Dedifferentiated amniotic fluid mesenchymal stem cell (primary cell): ENCODE results near the gene FUCA2.
"Not testable (repeated sequence)": the region's sequence is repeated elsewhere in the genome, so short reads cannot be mapped to it uniquely, and the experiment has no call there.

Source experiments
- DNase-seq: peaks from one replicate; pipeline ENCODE4 v3.0.0-alpha.2; 2016; ENCODE audit errors: extremely low spot score

The FUCA2 gene

DNA sequence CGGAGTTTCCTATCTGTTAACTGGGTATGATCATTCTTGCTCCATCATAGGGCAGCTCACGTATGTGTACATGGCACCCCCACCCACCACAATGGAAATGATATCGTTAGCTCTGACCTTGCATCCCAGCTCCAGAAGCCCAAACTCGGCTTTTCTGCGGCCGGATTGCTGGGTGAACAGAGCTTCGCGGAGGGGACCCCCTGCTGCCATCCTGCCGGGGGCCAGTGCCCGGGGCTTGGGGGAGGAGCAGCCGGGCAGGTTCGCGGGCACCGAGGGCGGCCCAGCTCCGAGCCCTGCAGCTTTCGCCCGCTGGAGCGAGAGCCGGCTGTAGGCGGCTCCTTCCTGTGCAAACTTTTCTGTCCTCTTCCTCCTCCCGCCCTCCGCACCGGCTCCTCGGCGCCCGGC, 24.9 kb upstream of the FUCA2 start:
- DNase-seq: no peak

DNA sequence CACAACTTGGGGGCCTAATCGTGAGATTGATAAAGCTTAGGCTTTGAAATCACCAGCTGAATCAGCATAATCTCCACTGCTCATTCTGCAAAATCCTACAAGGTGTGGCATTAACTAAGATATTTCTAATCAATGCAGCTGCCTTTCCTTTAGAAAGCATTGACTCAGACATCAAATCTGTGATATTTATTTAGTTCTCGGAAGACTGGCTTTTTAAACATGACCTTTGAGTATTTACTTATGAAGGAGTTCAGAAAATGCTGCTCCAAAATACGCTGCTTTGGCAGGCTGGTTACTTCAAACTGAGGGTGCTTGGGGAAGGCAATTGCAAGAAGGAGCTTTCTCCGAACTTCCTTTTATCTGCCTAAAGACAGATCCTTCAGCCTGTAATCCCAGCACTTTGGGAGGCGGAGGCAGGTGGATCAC, 23.7 kb upstream of the FUCA2 start:
- DNase-seq: no peak

DNA sequence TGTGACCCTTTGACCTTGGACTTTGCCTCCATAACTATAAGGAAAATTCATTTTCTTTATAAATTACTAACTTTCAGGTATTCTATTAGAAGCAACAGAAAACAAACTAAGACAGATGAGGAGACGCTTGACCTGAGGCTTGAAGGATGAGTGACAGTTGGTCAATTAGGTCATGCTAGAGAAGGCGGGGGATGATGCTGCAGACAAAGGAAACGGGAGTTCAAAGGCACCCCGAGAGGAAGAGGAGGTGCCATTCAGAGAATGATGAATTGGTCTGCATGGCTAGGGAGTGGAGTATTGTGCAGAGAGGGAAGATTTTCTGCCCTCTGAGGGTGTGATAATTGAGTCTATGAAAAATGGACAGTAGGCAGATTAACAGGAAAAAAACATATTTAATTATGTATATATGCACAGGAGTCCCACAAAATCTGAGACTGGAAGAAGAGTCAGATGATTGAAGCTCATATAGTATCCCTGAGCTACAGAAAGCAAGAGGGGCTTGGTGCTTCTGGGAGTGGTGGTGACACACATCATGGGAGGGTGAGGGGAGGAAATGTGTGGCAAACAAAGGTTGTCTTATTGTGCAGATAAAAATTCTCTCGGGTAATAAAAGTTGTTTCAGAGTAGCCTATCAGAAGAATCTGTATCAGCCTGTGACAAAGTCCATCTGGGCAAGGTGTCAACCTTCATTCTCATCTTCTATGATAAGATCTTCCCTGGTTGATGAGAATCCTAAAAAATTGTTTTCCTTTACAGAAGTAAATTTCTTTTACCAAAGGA, 20.4 kb upstream of the FUCA2 start:
- no peak for DNase-seq

DNA sequence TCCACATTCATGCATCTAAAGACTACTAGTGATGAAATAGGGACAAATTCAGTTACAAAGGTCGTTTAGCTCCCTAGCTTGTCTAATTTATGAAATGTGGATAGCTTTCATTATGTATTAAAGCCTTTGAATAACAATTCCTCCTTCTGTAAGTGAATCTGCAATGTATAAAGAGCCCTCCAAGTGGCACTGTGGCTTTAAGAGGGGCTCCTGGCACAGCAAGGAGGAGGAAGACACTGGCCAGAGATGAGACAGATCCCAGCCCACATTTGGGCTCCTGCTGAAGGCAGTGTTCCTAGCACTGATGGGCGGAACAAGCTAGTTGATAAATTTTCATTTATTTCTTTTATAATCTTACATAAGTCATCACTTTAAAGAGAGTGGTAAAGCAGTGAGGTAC, 17.6 kb upstream of the FUCA2 start:
- no peak for DNase-seq

DNA sequence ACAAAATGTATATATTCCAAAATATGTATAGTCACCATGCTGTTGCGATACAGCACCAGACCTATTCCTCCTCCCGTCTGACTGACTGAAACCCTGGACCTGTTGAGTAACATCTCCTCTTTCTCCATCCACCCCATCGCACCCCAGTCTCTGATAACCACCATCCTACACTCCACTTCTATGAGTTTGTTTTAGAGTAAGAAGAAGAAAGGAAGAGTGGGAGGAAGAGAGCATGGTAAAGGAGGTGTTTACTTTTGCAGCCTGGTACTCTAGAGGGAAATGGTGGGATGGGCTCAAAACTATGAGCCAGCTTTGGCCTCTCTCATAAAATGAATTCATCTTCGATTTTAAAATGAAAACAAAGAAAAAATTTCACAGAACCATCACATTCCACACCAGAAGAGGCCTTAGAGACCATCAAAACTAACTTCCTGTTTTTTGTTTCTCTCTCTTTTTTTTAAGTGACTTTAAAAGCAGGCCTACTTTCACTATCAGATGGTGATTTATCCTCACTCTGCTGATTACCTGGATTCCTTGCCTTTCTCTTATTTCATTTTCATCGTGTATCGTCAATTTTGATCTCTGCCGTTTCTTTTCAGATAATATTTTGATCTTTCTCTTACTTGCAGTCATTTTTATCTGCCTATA, 16.8 kb upstream of the FUCA2 start:
- DNase-seq: no peak

DNA sequence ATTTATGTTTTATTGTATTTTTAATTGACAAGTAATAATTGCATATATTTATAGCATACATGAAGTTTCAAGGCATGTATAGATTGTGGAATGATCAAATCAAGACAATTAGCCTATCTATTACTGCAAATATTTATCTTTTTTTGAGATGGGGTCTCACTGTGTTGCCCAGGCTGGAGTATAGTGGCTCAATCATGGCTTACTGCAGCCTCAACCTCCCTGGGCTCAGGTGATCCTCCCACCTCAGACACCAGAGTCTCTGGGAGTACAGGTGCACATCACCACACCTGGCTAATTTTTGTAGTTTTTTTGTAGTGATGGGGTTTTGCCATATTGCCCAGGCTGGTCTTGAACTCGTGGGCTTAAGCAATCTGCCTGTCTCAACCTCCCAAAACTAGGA, 16.2 kb upstream of the FUCA2 start:
- no peak for DNase-seq

DNA sequence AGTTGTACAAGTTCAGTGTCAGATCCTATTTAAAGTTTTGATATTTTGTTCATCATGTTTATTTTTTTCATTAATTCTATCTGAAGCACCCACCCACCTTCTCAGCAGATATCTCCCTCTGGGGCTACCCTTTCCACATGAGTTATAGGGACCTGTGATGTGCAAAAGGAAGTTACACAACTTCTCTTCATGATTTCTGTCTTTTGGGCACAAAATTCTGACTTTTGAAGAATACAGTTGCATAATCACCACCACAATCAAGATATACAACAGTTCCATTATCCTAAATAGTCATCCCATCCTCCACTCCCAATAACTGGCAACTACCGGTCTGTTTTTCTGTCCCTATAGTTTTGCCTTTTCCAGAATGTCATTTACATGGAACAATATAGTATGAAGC, 13.8 kb upstream of the FUCA2 start:
- DNase-seq: no peak

DNA sequence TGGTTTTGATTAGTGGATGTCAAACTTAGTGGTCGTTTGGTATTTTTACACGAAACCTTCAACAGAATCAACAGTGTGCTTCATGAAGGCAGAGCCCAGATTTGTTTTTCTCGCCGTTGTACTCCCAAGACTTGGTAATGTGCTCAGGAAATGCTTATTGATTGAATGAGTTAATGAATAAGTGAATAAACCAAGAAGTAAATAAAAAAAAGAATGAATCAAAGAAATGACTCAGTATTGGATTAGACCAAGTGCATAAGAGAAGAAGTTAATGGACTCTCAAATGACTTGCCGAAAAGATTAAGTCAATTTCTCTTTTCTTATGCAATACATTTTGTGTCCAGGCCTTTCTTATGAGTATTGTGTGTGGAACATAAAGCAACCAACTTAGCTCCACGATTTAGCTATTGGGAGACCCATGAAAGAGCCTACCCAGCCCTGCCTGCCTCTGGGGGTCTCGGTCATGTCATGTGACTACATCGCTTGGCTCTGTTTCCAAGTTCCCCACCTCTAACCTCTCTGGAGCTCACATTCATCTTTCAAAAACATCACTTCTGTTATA, 10.6 kb upstream of the FUCA2 start:
- DNase-seq: no peak

DNA sequence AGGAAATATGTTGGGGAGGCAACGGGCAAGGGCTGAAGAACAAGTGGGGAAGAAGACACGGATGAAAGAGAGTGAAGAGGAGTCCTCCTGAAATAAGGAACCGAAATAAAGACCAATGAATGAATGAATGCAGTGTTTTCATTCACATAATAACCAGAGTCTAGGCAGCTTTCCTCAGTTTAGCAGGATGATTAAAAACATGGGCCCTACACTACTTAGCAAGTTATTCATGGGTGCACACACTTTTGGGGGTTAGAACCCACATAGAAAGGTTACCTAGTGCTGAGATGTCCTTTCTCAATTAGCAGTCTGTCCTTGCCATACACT, 5.9 kb upstream of the FUCA2 start:
- no peak for DNase-seq

DNA sequence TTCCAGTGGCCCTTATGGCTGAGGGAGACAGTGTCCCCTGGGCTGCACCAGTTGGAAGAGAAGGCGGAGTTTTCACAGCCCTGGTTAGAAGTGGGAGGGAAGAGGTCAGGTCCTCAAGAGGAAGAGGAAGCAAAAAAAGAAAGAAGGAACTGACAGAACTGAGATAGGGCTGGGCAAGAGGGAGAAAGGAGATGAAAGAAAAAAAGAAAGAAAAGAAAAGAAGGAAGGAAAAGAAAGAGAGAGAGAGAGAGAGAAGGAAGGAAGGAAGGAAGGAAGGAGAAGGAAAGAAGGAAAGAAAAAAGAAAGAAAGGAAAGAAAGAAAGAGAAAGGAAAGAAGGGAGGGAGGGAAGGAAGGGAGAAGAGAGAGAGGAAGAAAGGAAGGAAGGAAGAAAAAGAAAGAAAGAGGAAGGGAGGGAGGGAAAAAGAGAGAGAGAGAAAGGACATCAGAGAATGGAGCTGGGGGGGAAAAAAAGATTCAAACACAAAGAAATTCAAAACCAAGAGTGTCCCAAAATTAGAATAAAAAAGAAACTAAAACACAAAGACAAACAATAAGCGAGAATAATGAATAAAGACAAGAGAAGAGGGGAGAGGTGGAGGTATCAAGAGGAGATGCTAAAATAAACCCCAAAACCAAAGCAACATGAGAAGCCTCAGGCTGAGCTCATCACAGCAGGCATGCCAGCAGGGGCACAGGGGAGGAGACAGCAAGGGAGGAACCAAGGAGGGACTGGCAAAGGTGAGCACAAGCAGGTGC, 5.3 kb upstream of the FUCA2 start:
- no peak for DNase-seq

DNA sequence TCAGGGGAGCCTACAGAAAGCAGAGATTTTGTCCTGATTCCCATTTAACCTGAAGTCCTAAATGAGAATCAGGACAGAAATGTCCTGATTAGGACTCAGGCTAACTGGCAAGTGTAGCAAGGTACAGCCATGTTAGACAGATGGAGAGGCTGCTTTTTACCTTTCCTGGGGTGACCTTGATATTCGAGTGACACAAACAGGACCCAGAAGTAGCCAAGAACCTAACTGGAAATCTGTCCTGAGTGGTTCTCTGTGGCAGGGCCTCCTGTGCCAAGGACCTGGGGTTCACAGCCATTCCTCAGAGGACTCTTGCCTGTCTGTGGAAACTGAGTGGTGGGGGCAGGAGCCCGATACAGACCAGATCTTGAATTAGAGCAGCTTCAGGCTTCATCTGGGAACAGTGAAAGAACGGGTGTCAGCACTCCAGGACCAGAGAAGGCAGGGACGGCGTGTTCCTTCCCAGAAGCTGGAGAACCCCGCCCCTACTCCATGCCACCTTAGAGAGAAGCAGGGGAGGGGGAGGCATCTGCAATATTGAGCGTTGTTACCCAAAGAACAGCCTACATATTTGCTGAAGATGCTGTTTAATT, 4.3 kb upstream of the FUCA2 start:
- no peak for DNase-seq

DNA sequence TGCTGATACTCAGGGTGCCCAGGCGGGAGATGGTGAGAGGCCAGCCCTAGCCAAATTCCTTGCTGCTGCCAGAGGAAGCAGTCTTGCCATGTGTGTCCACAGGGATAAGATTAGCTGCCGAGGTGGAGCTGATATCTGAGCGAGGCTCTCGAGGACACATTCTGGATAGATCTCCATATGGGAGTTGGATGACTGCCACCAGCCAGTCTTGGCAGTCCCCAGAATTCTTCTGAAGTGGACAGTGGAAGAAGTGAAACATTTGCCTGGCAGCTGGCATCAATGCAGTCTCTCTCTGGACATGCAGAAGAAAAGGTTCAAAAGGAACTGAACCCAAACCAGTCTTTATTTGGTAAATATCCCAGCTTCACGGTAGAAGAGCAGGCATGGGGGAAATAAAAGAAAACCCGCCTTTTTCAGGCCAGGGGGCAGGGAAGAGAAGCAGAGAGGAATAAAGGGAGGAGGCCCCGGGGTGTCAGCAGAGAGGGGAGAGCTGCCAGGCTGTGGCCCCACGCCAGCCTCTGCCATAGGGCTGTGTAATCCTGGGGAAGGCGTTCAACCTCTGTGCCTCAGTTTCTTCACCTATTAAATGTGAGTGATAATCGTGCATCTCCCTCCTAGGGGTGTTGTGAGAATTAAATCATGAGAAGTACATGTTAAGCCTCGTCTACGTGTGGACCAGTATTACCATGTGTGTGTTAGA, 3.7 kb upstream of the FUCA2 start:
- DNase-seq: no peak

DNA sequence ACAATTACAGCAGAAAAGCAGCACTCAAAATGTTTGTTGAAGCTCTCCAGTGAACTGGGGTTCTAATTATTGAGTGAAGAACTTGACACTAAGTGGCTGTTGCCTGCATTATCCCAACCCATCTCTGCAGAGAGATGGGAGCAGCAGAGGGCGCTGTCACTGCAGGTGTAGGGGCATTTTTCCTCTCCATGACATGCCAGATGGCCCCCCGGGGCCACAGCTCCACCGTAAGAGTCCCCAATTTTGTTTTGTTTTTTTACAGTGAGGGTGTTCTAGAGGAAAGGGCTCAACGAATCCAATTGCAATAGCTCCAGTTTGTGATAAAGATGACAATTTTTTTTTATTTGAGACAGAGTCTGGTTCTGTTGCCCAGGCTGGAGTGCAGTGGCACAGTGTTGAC, 1.9 kb upstream of the FUCA2 start:
- no peak for DNase-seq

DNA sequence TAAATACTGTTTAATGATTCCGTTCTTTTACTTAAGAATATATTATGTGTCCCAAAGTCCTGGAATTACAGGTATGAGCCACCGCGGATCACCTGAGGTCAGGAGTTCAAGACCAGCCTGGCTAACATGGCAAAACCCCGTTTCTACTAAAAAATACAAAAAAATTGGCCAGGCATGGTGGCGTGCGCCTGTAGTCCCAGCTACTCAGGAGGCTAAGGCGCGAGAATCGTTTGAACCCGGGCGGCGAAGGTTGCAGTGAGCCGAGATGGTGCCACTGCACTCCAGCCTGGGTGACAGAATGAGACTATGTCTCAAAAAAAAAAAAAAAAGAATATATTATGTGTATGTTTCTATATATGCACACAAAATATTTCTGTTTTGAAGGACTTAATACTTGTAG, 1.2 kb downstream of the FUCA2 start:
- not testable (repeated sequence) for DNase-seq

DNA sequence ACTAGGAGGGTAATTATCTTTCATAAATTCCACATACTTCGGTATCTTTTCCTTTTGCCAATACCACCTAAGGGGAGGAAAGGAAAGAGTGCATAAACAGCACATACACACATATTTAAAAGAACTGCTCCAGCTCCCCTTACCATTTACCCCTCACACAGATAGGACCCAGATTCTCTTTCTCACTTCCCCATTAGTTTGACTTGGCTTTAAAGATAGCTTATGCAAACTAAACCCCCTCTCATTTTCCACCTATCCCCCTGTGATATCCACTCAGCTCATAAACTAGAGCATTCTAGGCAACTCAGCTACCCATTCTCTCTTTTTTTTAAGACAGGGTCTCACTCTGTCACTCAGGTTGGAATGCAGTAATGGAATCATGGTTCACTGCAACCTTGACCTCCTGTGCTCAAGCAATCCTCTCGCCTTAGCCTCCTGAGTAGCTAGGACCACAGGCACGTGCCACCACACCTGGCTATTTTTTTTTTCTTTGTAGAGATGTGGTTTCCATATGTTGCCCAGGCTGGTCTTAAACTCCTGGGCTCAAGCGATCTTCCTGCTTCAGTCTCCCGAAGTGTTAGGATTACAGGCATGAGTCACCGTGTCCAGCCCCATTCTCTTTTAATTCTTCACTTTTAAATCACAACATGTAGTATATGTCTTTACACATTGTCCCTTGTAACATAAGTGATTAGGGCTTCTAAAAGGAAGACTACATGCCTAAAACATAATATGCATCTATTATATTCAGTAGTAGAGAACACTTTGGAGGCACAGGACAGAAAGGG, 4.0 kb downstream of the FUCA2 start:
- no peak for DNase-seq

DNA sequence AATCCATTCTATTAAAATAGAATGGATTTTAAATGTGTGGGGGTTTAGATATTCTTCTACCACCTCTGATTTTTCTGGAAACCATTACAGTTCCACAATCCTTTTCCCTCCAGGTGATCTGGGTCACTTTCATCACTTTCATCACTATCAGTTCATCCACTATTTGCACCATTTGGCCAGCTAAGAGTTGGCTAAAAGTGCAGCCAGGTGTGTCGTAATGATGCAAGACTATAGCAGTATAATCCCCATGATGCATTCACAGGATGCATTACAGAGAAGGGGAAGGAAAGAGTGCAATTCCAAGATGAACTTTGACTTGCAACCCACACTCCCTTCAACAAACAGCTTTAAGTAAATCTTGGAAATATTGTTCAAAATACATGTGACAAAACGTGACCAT, 4.9 kb downstream of the FUCA2 start:
- no peak for DNase-seq

DNA sequence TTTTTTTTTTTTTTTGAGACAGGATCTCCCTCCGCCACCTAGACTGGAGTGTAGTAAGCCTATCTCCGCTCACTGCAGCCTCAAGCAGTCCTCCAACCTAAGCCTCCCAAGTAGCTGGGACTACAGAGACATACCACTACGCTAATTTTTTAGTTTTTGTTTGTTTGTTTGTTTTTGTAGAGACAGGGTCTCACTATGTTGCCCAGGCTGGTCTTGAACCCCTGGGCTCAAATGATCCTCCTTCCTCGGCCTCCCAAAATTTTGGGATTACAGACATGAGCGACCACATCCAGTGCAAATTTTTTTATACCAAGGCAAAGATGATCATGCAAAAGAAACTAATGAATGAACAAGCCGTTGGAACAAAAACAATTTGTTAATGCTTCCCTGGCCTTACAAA, 5.3 kb downstream of the FUCA2 start:
- no peak for DNase-seq

DNA sequence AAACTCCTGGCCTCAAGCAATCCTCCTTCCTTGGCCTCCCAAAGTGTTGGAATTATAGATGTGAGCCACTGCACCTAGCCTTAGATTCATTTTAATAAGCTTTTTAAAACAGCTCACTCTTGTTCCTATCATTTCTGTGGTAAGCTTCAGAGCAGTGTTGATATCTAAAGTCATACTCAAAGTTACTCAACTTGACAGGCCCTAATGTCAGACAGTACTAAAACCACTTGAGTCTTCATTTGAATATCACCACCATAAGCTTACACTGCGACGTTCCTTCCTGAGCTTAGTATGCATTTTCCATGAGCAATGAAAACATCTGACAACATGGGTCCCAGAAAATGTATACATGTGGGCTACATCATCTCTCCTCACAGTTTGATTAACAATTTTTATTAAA, 6.0 kb downstream of the FUCA2 start:
- DNase-seq: no peak

DNA sequence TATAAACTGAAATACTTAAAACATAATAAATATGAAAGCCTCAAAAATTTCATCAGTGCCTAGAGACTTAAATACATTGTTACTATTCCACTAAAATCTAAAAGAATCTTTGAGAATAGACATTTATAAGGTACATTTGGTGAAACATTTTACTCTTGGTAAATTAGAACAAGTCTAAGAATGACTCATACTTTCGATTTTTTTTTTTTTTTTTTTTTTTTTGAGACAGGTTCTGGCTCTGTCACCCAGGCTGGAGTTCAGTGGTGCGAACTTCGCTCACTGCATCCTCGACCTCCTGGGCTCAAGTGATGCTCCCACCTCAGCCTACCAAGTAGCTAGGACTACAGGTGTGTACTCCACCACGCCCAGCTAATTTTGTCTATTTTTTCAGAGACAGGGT, 6.4 kb downstream of the FUCA2 start:
- no peak for DNase-seq

DNA sequence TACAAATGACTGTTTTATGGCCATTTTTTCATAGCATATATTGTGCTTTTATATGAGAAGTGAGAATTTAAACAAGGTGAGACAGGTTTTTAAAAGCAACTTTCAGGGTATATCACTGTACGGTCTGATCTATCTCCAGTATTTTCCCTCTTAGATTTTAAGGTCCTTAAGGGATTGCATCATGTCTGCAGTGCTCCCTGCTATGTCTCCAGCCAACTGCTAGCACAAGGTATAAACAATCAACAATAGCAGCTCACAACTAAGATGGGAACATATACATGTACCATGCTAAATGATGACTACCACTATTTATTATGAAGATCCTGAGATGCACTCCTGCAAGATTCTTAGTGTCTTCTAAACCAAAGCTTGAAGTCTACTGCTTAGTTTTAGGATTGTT, 7.2 kb downstream of the FUCA2 start:
- DNase-seq: no peak

DNA sequence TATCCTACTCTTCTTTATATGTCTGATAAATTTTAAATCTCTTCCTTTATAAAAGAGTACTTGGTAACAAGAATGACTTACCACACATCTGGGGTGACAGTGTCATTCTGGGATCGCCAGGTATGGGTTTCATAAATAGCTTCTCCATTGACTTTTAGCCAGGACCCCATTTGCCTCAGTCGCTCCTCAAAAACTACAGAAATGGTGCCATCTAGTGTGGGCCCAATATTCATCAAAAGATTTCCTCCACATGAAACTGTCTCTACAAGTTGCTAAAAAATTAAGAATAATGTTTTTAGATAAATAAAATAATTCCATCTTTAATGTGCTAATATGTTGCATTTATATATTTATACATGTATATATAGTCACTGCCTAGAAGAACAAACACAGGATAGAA, 9.7 kb downstream of the FUCA2 start:
- DNase-seq: no peak
